NCI-H1694 (cell line): ENCODE data around the gene CEP131.
A peak's percentile ranks its signal among the peaks of the same experiment; 100 is the strongest.

Experiments
- DNase-seq: peaks from one replicate; lab custom pipeline; 2025; lab: John Stamatoyannopoulos, UW

CEP131 gene

GRCh38 chr17:81251709-81252301, 29.0 kb upstream of the CEP131 start:
- peak; percentile 92 for DNase-seq

GRCh38 chr17:81251094-81251708, 28.4 kb upstream of the CEP131 start:
- DNase-seq: no peak

- DNase-seq: no peak
Measured at GRCh38 chr17:81250286-81251093, 27.7 kb upstream of the CEP131 start.

GRCh38 chr17:81249223-81250040, 26.7 kb upstream of the CEP131 start:
- DNase-seq: no peak

- DNase-seq: no peak
Measured at GRCh38 chr17:81248649-81249048, 25.9 kb upstream of the CEP131 start.

GRCh38 chr17:81247339-81247990, 24.7 kb upstream of the CEP131 start:
- no peak for DNase-seq

GRCh38 chr17:81246679-81247338, 24.0 kb upstream of the CEP131 start:
- no peak for DNase-seq

GRCh38 chr17:81246343-81246670, 23.5 kb upstream of the CEP131 start:
- no peak for DNase-seq

- DNase-seq: no peak
Measured at GRCh38 chr17:81245665-81246342, 23.0 kb upstream of the CEP131 start.

GRCh38 chr17:81245024-81245664, 22.4 kb upstream of the CEP131 start:
- DNase-seq: no peak

- DNase-seq: no peak
Measured at GRCh38 chr17:81244358-81245023, 21.7 kb upstream of the CEP131 start.

GRCh38 chr17:81243333-81243664, 20.5 kb upstream of the CEP131 start:
- no peak for DNase-seq

GRCh38 chr17:81242421-81243332, 19.9 kb upstream of the CEP131 start:
- DNase-seq: no peak

- DNase-seq: peak; percentile 25
Measured at GRCh38 chr17:81241648-81242420, 19.1 kb upstream of the CEP131 start.

GRCh38 chr17:81241203-81241602, 18.4 kb upstream of the CEP131 start:
- no peak for DNase-seq

- no peak for DNase-seq
Measured at GRCh38 chr17:81240761-81241160, 18.0 kb upstream of the CEP131 start.

GRCh38 chr17:81239714-81240555, 17.2 kb upstream of the CEP131 start:
- no peak for DNase-seq
